NCI-H82 (cell line): ENCODE measurements around the gene EXOC3L4.

Experiments
- DNase-seq: peaks from one replicate; lab custom pipeline; 2025; lab: John Stamatoyannopoulos, UW

The EXOC3L4 gene

DNA sequence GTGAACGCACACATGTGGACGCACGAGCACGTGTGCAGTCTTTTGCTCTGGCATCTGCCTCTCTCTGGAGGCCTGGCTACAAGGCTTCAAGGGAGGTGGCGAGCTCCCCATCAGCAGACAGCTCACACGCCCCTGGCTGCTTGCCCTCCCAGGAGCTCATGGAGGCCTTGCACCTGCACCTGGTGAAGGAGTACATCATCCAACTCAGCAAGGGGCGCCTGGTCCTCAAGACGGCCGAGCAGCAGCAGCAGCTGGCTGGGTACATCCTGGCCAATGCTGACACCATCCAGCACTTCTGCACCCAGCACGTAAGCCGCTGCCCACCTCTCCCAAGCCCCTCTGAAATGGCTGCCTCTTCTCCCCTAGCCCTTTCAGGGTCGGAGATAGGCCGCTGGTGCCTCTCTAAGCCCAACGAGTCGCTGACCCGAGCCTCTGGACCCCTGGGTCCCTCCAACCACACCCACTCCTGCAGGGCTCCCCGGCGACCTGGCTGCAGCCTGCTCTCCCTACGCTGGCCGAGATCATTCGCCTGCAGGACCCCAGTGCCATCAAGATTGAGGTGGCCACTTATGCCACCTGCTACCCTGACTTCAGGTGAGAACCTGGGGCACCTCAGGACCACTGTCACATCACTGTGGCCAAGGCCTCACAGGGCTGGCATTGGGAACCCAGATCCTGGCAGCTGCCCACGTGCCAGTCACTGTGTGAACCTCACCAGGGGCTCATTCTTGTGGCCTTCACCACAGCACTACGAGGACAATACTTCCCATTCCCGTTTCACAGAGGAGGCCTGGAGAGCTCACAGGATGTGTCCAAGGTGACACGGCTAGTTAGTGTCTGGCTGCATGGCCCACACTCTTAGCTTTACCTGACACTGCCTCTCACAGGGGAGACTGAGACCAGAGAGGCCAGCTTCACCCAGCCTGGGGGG is 39.0 kb downstream of the EXOC3L4 start:
- DNase-seq = no peak

- DNase-seq = no peak
Observed at GRCh38 chr14:103134405-103134804, 39.9 kb downstream of the EXOC3L4 start.

DNA sequence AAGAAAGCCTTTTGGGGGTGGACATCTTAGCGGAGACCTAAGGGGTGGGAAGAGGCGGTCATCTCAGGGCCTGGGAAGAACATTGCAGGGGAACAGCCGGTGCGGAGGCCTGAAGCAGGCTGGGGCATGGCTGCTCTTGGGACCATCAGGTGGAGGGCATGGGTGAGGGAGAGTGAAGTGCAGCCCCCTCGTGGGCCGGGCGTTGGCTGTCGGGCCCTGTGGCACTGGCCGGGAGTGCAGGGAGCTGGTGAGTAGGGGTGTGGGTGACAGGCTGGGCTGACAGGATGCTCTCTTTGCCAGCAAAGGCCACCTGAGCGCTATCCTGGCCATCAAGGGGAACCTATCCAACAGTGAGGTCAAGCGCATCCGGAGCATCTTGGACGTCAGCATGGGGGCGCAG is 40.4 kb downstream of the EXOC3L4 start:
- no peak for DNase-seq

DNA sequence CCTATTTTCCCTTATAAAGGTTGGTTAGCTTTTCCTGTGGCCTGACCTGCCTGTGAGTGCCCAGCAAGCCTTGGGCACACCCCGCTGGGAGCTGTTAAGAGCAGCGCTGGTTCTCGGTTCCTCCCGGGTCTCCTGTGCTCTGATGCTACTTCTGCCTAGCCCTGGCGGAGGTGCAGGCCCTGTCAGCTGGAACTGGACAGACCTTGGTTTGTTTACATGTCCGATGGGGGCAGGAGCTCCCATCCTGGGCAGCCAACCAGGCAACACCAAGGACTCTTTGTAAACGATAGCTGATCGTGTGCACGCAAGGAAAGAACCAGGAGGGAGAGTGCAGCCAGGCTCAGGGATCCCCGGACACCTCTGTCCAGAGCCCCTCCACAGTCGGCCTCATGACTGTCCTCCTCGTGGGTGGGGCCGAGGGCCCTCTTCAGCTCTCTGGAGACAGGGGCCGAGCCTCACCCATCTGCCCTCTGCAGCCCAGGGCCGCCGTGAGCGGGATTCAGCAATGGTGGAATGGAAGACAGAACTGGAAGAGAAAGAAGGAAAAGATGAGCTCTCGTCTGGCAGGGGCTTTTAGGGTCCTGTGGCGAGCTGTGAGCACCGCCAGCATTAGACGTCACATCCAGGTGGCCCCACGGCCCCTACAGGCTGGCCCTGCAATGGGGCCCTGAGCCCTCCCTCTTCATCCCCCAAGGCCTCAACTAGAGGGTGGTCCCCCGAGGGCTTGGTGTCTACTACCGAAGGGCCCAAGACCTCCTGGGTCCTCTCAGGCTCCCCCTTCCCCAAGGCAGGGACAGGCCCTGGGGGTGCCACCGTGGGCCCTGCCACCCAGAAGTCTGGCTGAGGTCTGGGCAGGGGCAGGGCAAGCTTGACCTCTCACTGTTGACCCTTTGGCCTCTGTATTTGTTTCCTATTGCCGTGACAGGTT is 41.1 kb downstream of the EXOC3L4 start:
- DNase-seq = no peak

GRCh38 chr14:103136388-103137271 is 42.1 kb downstream of the EXOC3L4 start:
- DNase-seq = peak; percentile 23

DNA sequence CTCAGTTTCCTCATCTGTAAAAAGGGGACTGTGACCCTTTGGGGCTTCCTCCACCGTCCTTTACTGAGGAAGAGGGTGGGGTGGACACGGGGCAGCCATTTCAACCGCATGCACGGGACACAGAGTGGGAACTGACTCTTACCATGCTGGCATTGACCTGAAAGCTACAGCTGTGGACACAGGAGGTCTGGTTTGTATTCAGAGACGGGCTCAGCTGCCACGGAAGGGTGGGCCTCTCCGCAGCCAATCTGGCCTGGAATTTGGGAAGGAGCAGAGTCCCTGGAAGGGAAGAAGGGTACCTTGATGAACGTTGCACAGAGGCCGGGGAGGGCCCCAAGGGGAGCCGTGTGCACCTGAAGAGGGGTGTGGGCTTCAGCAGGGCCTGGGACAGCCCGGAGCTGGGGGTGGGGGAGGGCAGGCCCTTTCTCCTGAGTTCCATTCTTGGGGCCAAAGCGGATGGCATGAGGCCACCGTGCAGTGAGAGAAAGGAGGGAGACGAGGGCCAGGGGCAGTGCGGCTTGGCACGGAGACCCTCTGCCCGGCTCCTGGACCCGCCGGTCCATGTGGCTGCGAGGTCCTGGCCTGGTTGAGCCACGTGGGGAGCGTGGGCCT is 43.3 kb downstream of the EXOC3L4 start:
- DNase-seq = no peak

GRCh38 chr14:103138301-103139131 is 44.0 kb downstream of the EXOC3L4 start:
- DNase-seq = no peak

- no peak for DNase-seq
Observed at GRCh38 chr14:103139132-103140025, 44.9 kb downstream of the EXOC3L4 start.

DNA sequence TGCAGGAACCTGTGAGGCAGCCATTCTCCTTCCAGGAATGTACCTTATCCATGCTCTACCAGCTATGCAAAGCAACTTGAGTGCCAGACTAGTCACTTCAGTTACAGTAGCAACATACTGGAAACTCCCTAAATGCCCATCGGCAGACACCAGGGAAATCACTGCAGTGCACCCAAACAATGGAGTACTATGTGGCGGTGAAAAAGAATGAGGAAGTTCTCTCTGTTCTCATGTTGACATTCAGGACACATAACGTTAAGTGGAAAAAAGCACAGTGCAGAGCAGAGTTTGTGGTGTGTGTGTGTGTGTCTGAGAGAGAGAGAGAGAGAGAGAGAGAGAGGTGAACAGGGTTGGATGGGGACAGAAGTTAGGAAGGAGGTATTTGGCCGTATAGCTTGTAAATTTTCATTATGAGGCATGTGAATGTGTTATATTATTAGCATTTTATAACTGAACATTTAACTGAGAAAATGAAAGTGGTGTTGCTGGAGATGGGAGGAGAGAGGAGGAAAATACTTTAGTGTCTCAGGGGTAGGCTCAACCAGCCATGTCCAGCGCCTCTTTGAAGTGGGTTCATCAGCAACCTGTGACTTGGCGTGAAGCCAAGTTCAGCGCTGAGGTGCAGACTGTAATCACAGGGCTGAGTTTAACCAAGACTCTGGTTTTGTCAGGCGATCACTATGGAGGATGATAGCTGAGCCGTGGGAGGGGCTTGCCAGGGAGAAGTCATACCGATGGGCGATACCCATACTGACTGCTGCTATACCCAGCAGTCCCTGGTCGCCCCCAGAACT is 46.0 kb downstream of the EXOC3L4 start:
- DNase-seq = peak; percentile 57

DNA sequence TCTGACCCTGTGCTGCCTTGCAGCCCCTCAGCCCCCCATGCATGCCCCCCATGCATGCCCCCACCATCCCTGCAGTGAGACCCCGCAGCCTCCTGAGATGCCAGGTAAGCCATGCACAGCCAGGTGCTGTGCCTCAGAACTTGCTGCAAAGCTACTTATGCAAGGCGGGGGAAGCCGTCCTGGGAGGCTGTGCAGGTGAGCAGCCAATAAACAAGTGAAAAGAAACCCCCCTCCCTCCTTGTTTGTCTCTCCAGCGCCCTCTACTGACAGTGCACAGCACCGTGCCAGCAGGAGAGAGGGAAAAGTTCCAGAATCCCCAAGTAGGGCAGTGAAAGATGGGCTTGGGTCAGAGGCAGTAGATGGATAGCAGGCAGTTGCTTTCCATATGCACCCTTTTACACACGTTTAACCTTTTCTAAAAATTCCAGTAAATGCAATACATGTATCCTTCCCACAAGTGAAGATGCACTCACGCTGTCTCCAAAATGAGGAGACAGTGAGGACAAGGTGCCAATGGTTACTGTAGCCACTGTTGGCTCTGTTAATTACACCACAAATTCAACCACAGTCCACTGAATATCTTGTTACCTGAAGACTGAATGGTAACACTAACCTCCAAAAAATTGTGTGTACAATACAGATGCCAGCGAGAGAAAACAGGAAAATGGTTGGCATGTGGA is 46.7 kb downstream of the EXOC3L4 start:
- peak; percentile 81 for DNase-seq

- DNase-seq = peak; percentile 72
Observed at GRCh38 chr14:103142026-103142425, 47.5 kb downstream of the EXOC3L4 start.

DNA sequence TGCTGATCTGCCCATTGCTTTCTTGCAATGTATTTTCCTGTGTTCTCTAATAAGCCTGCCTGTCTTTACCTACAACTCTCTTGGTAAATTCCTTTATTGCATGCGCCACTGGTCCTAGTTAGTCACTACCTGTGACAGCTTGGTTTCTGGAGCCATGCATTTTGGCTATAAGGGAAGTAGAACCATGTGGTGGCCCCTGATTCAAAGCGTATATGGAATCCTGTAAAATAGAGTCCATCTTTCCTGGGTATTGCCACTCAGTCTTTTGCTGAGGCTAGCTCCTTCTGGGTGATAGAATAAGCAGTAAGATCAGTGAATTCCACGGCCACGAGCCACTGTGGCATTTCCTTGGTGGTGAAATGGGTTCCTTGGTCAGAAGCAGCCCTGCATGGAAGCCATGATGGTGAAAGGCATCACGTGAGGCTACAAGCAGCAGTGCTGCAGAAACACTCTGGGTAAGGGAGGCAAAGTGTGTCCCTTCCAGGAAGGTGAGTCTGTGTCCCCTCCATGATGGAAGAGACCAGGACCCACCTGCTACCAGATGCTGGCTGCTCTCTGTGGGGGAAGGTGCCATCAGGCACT is 48.3 kb downstream of the EXOC3L4 start:
- no peak for DNase-seq

DNA sequence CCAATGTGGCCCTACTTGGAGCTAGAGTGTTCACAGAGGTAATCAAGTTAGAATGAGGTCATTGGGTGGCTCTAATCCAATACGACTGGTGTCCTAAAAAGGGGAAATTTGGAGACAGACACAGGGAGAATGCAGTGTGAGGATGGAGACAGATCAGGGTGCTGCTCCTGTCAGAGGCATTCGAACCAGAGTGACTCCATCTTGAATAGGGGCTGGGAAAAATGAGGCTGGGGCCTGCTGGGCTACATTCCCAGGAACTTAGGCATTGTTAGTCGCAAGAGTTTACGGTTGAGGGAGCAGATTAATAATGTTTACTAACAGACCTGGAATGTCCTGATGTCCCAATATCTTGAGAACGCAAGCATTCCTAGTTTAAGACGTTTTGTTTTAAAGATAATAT is 49.0 kb downstream of the EXOC3L4 start:
- no peak for DNase-seq

DNA sequence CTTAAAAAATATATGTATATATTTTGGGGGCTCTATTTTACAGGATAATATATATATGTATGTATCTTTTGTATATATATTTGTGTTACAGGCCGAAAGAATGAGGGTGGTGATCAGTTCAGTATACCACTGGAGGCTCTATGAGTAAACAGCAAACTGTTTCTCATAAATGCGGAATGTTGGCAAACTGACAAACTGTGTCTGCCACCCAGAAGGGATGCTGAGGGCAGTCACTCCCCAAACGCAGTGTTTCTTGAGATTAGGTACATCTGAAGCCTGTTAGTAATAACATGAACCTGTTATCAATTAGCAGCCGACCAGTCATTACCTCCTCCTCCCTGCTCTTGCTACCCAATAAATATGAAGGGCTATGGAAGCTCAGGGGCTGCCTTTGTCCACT is 49.6 kb downstream of the EXOC3L4 start:
- DNase-seq = no peak

GRCh38 chr14:103146141-103146709 is 51.7 kb downstream of the EXOC3L4 start:
- no peak for DNase-seq

GRCh38 chr14:103149351-103150237 is 55.1 kb downstream of the EXOC3L4 start:
- DNase-seq = no peak
